DMS 273 (cell line): ENCODE data around the gene MCOLN1.
"Not testable (repeated sequence)": the region's sequence is repeated elsewhere in the genome, so short reads cannot be mapped to it uniquely, and the experiment has no call there.

ENCODE experiments used
- DNase-seq: peaks from one replicate; lab custom pipeline; 2025; ENCODE audit not compliant: unreplicated experiment; lab: John Stamatoyannopoulos, UW

MCOLN1 gene

DNA sequence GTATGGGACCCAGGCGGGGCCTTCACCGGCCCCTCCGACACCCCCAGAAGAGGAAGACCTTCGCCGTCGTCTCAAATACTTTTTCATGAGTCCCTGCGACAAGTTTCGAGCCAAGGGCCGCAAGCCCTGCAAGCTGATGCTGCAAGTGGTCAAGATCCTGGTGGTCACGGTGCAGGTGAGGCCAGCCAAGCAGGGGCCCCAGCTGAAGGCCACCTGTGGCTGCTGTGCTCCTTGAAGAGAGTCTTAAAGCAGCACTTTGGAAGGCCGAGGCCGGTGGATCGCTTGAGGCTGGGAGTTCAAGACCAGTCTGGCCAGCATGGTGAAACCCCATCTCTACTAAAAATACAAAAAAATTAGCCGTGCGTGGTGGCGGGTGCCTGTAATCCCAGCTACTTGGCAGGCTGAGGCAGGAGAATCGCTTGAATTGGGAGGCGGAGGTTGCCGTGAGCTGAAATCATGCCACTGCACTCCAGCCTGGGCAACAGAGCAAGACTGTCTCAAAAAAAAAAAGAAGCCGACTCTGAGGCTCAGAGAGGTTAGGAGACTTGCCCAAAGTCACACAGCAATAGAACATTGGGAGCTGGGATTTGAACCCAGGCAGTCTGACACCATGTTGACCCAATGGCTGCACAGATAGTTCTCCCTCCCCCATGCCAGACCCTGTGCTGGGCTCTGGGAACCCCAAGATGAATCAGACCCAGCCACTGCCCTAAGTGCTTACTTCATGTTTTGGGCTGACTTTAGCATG is 2.7 kb downstream of the MCOLN1 start:
- DNase-seq, result no peak

DNA sequence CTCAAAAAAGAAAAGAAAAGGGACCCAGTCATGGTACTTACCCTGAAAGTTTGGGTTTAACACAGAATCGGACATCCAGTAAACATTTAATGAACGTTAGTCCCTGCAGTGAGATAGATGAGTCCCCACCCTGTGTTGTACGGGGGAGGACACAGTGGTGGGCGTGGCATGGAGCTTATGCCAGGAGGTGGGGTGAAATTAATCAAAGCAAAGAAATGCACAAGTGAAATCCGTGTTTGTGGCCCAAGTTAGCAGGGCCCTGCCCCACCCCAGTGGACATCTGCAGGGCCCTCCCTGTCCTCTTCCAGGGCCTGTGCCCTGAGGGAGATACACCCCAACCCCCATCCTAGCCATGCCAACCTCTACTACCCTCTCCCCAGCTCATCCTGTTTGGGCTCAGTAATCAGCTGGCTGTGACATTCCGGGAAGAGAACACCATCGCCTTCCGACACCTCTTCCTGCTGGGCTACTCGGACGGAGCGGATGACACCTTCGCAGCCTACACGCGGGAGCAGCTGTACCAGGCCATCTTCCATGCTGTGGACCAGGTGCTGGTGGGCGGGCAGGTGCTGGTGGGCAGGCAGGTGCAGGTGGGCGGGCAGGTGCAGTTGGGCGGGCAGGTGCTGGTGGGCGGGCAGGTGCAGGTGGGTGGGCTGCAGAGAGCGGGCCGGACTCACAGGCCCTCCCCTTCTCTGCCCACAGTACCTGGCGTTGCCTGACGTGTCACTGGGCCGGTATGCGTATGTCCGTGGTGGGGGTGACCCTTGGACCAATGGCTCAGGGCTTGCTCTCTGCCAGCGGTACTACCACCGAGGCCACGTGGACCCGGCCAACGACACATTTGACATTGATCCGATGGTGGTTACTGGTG is 3.9 kb downstream of the MCOLN1 start:
- no peak for DNase-seq

DNA sequence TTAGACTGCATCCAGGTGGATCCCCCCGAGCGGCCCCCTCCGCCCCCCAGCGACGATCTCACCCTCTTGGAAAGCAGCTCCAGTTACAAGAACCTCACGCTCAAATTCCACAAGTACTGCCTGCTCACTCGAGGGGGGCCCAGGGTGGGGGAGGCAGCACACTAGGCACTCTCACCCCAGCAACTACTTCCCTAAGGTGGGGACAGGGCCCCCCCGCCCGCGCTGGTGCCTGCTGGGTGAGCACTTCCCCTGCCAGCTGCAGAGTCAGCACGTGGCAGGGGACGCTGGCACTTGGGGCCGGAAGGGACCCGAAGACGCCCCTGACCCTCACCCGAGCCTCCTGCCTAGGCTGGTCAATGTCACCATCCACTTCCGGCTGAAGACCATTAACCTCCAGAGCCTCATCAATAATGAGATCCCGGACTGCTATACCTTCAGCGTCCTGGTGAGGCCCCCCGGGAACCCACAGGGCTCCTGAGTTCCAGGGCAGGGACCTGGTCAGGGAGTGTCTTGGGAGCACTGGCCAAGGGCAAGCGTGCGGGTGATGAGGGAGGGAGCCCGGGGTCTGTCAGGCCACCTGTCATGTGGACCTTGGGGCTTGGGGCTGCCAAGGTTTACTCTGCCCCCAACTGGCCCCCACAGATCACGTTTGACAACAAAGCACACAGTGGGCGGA is 5.2 kb downstream of the MCOLN1 start:
- DNase-seq, result no peak

DNA sequence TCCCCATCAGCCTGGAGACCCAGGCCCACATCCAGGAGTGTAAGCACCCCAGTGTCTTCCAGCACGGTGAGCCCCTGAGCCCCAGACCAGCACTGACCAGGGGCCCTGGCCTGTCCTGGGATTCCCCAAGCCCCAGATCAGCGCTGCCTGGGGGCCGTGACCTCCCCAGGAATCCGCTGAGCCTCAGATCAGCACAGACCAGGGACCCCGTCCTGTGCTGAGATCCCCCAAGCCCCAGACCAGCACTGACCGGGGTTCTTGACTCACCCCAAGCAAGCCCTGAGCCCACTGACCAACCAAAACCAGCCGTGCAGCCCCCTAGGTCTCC is 5.7 kb downstream of the MCOLN1 start:
- no peak for DNase-seq

DNA sequence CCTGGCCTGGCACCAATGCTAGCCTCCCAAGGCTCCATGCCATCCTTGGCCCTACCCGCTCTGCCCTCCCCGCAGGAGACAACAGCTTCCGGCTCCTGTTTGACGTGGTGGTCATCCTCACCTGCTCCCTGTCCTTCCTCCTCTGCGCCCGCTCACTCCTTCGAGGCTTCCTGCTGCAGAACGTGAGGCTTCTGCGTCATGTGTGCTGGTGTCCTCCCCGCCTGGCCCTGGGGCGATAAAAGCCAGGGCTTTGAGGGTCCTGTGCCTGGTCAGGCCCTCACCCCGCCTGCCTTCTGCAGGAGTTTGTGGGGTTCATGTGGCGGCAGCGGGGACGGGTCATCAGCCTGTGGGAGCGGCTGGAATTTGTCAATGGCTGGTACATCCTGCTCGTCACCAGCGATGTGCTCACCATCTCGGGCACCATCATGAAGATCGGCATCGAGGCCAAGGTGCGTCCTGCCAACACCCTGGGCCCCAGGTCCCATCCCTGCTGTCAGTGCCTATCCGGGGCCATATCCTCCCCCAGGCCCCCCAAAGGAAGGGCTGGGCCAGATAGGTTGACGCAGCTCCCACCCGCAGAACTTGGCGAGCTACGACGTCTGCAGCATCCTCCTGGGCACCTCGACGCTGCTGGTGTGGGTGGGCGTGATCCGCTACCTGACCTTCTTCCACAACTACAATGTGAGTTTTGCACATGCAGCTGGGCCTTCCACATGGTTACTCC is 6.3 kb downstream of the MCOLN1 start:
- DNase-seq, result no peak

DNA sequence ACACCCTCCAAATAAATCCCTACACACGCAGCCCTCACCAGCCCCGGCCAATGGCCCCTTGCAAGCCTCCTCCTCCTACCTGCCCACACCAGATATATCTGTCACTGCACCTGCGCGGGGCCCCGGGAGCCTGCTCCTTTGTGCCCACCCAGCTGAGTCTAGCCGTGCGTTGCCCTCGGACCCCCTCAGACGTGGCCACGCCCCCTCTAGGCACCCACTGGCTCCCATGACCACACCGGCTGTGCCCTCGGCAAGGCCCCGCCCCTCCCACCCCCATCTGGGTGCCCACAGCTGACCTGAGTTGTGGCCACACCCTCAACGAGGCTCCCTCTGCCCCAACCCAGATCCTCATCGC is 6.8 kb downstream of the MCOLN1 start:
- DNase-seq, result no peak

DNA sequence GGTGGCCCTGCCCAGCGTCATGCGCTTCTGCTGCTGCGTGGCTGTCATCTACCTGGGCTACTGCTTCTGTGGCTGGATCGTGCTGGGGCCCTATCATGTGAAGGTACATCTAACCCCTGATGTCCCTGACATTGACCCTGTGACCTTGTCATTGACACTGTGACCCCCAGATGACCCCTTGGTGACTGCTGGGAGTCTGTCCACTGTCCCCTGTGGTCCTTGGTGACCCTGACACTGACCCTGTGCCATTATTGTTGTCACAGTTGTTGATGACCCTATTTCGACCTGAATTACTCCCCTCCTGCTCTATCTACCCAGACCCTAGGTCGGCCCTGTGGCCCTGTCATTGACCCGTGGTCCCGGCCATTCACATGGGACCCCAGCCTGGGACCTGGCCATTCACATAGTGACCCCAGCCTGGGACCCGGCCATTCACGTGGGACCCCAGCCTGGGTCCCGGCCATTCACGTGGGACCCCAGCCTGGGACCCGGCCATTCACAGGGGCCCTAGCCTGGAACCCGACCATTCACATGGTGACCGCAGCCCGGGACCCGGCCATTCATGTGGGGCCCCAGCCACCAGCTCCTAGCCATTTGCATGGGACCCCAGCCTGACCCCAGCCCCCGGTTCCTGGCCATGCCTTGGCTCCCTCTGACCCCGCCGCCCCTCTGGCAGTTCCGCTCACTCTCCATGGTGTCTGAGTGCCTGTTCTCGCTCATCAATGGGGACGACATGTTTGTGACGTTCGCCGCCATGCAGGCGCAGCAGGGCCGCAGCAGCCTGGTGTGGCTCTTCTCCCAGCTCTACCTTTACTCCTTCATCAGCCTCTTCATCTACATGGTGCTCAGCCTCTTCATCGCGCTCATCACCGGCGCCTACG is 7.4 kb downstream of the MCOLN1 start:
- no peak for DNase-seq

DNA sequence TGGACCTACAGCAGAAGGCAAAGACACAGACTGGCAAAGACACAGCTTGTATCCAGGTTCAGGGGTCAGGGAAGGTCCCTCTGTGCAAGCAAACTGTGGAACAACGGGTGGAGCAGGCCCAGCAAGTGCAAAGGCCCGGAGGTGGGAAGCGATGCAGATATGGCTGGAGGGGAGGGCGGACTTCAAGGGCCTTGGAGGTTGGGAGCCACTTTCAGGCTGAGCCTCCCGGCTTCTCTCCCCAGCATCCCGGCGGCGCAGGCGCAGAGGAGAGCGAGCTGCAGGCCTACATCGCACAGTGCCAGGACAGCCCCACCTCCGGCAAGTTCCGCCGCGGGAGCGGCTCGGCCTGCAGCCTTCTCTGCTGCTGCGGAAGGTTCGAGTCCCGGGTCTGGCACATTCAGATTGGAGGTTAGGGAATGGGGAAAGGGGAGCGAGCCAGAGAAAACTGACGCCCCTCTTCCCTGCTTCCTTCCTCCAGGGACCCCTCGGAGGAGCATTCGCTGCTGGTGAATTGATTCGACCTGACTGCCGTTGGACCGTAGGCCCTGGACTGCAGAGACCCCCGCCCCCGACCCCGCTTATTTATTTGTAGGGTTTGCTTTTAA is 11.0 kb downstream of the MCOLN1 start:
- DNase-seq, result no peak

DNA sequence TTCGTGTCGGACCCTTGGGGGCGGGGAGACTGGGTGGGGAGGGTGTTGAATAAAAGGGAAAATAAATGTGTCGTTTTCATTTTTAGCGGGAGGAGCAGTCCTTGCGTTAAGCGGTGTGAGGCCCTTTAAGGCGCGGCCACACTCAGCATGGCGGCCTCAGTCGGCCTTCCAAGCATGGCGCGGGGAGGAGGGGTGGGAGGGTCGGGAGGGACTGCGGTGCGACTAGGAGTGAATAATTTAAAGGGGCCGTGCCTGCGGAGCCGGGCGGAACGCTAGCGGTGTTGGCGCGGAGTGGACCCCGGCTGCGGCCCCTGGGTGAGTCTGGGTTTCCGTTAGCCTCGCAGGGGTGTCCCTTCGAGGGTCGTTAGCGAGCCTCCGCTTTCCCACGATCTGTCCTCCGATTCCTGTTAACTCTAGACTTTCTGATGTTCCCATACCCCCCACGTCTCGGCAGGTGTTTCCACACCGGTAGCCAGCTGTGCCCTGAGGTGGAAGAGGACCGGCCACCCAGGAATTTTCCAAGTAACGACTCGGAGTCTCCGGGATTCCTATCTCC is 11.6 kb downstream of the MCOLN1 start:
- DNase-seq, result peak; percentile 92

DNA sequence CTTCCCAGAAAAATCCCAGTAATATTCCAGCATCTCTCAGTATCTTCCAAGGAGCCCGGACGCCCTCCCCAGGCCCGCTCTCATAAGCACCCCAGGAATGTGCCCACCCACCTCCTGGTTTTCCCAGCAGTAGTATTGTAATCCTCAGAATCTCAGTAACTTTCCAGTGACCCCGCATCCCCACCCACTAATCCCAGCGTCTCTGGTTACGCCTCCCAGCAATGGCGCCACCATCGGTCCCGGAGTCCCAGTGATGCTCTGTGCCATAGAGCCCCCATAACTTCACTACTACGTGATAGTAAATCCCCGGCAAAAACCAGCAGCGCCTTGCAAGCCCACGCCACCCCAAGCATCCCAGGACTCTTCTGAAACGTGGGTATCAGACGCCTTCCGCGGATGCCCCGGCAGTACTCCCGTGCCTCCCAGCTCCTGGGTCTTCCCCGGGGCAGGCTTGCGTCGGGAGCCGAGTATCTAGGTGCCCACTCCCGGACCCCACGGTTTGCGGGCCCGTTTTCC is 12.2 kb downstream of the MCOLN1 start:
- DNase-seq, result peak; percentile 70

DNA sequence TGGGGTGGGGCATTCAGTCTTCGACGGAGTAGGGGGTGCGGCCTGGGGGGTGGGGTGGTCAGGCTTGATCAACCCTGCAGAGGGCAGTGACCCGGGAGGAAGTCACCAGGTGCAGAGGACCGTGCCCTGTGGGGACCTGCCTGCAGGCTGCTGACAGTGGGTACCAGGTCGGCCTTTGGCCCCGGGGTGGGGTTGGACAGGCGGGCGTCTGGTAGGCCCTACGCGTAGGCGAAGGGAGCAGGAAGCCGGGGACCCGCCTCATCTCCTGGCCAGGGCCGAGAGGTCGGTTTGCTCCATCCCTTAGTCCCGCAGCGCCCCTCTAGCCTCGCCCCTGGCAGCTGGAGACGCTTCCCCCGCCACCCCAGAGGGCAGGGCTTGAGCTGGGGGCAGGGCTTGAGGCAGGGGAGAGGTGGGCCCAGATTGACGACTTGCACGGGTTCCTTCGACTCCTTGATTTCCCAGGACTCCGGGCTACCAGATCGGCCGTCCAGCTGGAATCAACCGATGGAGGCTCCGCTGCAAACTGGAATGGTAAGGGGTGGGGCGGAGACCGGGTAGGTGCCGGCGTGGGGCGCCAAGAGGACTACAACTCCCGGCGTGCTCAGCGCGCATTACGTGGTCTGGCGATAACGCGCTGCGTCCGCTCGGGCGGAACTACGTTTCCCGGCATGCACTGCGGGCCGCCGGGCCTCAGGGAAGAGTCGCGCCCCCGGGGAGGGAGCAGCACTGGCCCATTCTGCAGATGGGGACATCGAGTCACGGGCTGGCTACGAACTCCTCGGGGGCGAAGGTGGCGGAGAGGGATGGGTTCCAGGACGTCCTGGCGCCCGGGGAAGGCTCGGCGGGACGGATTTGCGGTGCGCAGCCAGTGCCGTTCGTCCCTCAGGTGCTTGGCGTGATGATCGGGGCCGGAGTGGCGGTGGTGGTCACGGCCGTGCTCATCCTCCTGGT is 12.9 kb downstream of the MCOLN1 start, which contains the start of gene PNPLA6:
Gene PNPLA6 (plus strand): TSS at position 671 of the 951 bp plus-strand sequence. CDS start 72 bp downstream, at position 743.
- DNase-seq, result peak; percentile 98

DNA sequence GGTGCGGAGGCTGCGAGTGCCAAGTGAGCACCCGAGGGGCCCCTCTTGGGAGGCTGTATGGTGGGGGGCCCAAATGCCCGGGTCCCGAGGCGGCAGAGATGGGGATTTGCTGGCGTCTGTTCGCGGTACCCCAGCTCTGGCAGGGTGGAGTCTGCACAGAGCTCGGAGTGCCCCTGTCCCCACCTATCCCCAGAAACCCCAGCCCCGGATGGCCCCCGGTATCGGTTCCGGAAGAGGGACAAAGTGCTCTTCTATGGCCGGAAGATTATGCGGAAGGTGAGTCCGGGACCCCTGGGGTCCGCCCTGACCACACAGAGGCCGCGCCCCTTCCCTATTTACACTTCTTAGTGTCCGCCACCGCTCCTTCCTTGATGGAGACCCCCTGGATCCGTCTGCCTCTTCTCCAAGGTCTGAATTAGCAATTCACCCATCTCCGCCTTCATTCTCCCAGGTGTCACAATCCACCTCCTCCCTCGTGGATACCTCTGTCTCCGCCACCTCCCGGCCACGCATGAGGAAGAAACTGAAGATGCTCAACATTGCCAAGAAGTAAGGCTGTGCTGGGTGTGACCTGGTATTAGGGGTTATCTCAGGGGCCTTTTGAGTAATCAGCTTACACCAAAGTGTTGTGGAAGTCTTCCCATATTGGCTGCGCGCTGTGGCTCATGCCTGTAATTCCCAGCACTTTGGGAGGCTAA is 13.7 kb downstream of the MCOLN1 start:
- no peak for DNase-seq

DNA sequence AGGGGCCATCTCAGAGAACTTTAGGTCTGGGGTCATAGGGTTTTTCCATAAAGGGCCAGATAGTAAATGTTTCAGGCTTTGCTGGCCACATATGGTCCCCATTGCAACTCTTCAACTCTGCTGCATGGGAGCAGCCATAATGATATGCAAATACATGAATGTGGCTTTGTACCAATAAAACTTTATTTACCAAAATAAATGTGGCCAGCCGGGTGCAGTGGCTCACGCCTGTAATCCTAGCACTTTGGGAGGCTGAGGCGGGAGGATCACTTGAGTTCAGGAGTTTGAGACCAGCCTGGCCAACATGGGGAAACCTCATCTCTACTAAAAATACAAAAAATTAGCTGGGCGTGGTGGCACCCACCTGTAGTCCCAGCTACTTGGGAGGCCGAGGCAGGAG is 16.6 kb downstream of the MCOLN1 start:
- DNase-seq, result not testable (repeated sequence)

DNA sequence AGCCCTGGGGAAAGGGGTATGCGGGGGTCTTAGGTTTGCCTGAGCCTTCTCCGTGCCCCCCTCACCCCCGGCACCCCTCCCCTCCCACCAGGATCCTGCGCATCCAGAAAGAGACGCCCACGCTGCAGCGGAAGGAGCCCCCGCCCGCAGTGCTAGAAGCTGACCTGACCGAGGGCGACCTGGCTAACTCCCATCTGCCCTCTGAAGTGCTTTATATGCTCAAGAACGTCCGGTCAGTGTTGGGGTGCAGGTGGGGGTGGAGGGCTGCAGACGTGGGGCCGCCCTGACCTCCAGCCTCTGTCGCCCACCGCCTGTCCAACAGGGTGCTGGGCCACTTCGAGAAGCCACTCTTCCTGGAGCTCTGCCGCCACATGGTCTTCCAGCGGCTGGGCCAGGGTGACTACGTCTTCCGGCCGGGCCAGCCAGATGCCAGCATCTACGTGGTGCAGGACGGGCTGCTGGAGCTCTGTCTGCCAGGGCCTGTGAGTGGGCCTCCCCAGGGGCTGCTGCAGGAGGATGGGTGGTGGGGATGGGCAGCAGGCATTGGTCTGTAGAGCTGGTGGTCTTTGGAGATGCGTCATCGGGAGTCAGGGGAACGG is 17.5 kb downstream of the MCOLN1 start:
- DNase-seq, result no peak

DNA sequence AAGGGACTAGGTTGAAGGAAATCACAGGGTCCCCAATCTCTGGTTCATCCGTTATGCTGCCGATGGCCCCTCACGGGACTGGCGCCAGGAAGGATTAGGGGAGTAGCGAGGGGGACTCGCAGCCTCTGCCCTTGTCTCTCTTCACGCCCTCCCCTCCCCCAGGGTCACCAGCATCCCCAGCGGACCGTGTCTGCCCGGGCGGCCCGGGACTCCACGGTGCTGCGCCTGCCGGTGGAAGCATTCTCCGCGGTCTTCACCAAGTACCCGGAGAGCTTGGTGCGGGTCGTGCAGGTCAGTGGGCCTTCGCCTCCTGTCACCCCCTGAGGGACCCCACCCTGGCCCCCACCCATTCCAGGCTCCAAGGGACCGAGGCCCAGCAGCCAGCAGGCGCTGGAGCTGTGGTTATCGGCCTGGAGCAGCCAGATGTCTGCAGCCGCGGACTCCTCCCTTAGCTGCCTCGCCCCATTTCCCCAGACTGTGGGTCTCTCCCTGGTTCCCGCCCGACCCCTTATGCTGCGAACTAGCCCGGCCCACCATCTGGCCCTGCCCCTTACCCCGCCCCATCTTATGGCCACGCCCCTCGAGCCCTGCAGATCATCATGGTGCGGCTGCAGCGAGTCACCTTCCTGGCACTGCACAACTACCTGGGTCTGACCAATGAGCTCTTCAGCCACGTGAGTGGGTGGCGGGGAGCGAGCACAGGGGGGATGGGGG is 18.5 kb downstream of the MCOLN1 start:
- DNase-seq, result peak; percentile 24

DNA sequence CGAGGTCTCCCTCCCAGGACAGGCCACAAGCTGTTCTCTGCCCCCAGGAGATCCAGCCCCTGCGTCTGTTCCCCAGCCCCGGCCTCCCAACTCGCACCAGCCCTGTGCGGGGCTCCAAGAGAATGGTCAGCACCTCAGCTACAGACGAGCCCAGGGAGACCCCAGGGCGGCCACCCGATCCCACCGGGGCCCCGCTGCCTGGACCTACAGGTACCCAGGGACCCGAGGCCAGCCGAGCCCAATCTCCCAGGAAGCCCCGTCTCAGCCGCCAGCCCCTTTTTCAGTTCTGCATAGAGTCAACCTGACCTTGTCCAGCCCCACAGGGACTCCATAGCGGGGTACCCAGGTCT is 19.0 kb downstream of the MCOLN1 start:
- DNase-seq, result no peak
